IMR-90 (cell line): Measurements from ENCODE around the gene WNT2B. TPM values are rescaled to one million over a fixed set of nuclear protein-coding genes. Genes with fewer than 3 reads are reported as not detected.

ENCODE experiments used
- ATAC-seq: fragments of 200-7000 bp; cut with Tn5 transposase; 2 replicates; pipeline ENCODE4 v1.9.1; 2020; ENCODE audit warnings: low read depth, mild to moderate bottlenecking, moderate library complexity
- BruUV-seq: library from RNA; stranded (reverse); fragments of 400-500 nt; replicated peaks from 2 replicates; lab custom pipeline; 2021; lab: Mats Ljungman, UMichigan
- CTCF ChIA-PET: fragments of 300-600 bp; formaldehyde crosslinking; extraction: SDS; loops from one replicate; lab custom pipeline; 2021; ENCODE audit warnings: antibody characterized with exemption; lab: Yijun Ruan, JAX
- POLR2A ChIA-PET: fragments of 300-600 bp; sonication (Branson Sonifier 250); formaldehyde crosslinking; loops from one replicate; lab custom pipeline; 2022; ENCODE audit warnings: antibody characterized with exemption; ENCODE audit not compliant: unreplicated experiment; lab: Charles Lee
- DNase-seq: peaks from one replicate; pipeline ENCODE4 v3.0.0; 2013
- H2AFZ ChIP-seq: replicated peaks from 2 replicates; pipeline ENCODE3; 2013; ENCODE audit warnings: low read length, mild to moderate bottlenecking; ENCODE audit not compliant: poor library complexity
- H2AK5ac ChIP-seq: 2 replicates; pipeline ENCODE4 v1.6.1; 2013; ENCODE audit warnings: low read depth, low read length, inconsistent platforms
- H2AK9ac ChIP-seq: replicated peaks from 2 replicates; pipeline ENCODE3; 2013; ENCODE audit warnings: mild to moderate bottlenecking, low read depth, low read length, moderate library complexity; ENCODE audit not compliant: poor library complexity
- H2BK120ac ChIP-seq: 2 replicates; pipeline ENCODE4 v1.6.1; 2013; ENCODE audit warnings: low read depth, low read length, inconsistent platforms
- H2BK15ac ChIP-seq: 3 replicates; pipeline ENCODE4 v1.6.1; 2013; ENCODE audit warnings: low read depth, low read length, inconsistent platforms
- H2BK20ac ChIP-seq: 2 replicates; pipeline ENCODE4 v1.6.1; 2013; ENCODE audit warnings: low read depth, mild to moderate bottlenecking, inconsistent platforms, low read length, moderate library complexity
- H2BK5ac ChIP-seq: 2 replicates; pipeline ENCODE4 v1.6.1; 2013; ENCODE audit warnings: mild to moderate bottlenecking, low read depth, low read length, inconsistent platforms; ENCODE audit not compliant: poor library complexity, severe bottlenecking
- H3K14ac ChIP-seq: replicated peaks from 2 replicates; pipeline ENCODE4 v1.6.1; 2013; ENCODE audit warnings: low read depth, low read length, inconsistent platforms
- H3K18ac ChIP-seq: 2 replicates; pipeline ENCODE4 v1.6.1; 2013; ENCODE audit warnings: low read depth, low read length, control low read depth
- H3K23ac ChIP-seq: 2 replicates; pipeline ENCODE4 v1.6.1; 2013; ENCODE audit warnings: low read depth, low read length, inconsistent platforms
- H3K27ac ChIP-seq: 2 replicates; pipeline ENCODE4 v1.5.1; 2013; ENCODE audit warnings: mild to moderate bottlenecking, control low read depth, low read length; ENCODE audit not compliant: insufficient read depth
- H3K27me3 ChIP-seq: 2 replicates; pipeline ENCODE4 v1.6.1; 2013; ENCODE audit warnings: low read length; ENCODE audit not compliant: control insufficient read depth, insufficient read depth
- H3K36me3 ChIP-seq: 2 replicates; pipeline ENCODE4 v1.6.1; 2013; ENCODE audit warnings: low read length, mixed read lengths; ENCODE audit not compliant: control insufficient read depth, insufficient read depth
- H3K4ac ChIP-seq: 2 replicates; pipeline ENCODE4 v1.6.1; 2013; ENCODE audit warnings: low read depth, low read length, inconsistent platforms
- H3K4me1 ChIP-seq: 2 replicates; pipeline ENCODE4 v1.6.1; 2013; ENCODE audit warnings: low read length, mixed read lengths; ENCODE audit not compliant: control insufficient read depth, insufficient read depth
- H3K4me2 ChIP-seq: 2 replicates; pipeline ENCODE4 v1.6.1; 2013; ENCODE audit warnings: low read depth, mild to moderate bottlenecking, control low read depth, low read length, moderate library complexity
- H3K4me3 ChIP-seq: 2 replicates; pipeline ENCODE4 v1.5.1; 2013; ENCODE audit warnings: low read depth, mild to moderate bottlenecking, control low read depth, low read length, moderate library complexity; ENCODE audit not compliant: insufficient read depth
- H3K56ac ChIP-seq: 2 replicates; pipeline ENCODE4 v1.6.1; 2013; ENCODE audit warnings: low read length, inconsistent platforms; ENCODE audit not compliant: insufficient read depth; ENCODE audit errors: extremely low read depth
- H3K79me1 ChIP-seq, 2 experiments: 2 replicates each; pipeline ENCODE4 v1.6.1; 2013; ENCODE audit warnings: low read length in 2 of 2, inconsistent platforms in 1 of 2, low read depth in 1 of 2
- H3K9ac ChIP-seq: 2 replicates; pipeline ENCODE4 v1.6.1; 2013; ENCODE audit warnings: low read depth, low read length, control low read depth
- H3K9me1 ChIP-seq: 2 replicates; pipeline ENCODE4 v1.6.1; 2013; ENCODE audit warnings: low read length, inconsistent platforms; ENCODE audit not compliant: insufficient read depth
- H3K9me3 ChIP-seq: 2 replicates; pipeline ENCODE4 v1.6.1; 2013; ENCODE audit warnings: low read length; ENCODE audit not compliant: control insufficient read depth, insufficient read depth
- H4K20me1 ChIP-seq: 2 replicates; pipeline ENCODE4 v1.6.1; 2013; ENCODE audit warnings: low read length, inconsistent platforms; ENCODE audit not compliant: insufficient read depth
- H4K5ac ChIP-seq: 2 replicates; pipeline ENCODE4 v1.6.1; 2013; ENCODE audit warnings: mild to moderate bottlenecking, low read depth, low read length, control low read depth
- H4K8ac ChIP-seq, 2 experiments: 2 replicates each; pipeline ENCODE4 v1.6.1; 2013; ENCODE audit warnings: low read depth in 2 of 2, low read length in 2 of 2, control low read depth in 1 of 2, inconsistent platforms in 1 of 2
- H4K91ac ChIP-seq: 2 replicates; pipeline ENCODE4 v1.6.1; 2013; ENCODE audit warnings: low read depth, low read length, inconsistent platforms; ENCODE audit not compliant: insufficient read depth
- BHLHE40 ChIP-seq: fragments of 150-350 bp; IDR thresholded peaks from 2 replicates; pipeline ENCODE4 v1.6.1; 2016; ENCODE audit warnings: mild to moderate bottlenecking, low read depth, low read length
- CHD1 ChIP-seq: IDR thresholded peaks from 2 replicates; pipeline ENCODE4 v1.6.1; 2012; ENCODE audit warnings: low read depth, low read length, improper control_type of control experiment
- FOS ChIP-seq: fragments of 150-350 bp; IDR thresholded peaks from 2 replicates; pipeline ENCODE4 v1.6.1; 2016; ENCODE audit warnings: low read depth, low read length
- MAFK ChIP-seq: IDR thresholded peaks from 2 replicates; pipeline ENCODE4 v1.6.1; 2012; ENCODE audit warnings: low read depth, low read length, improper control_type of control experiment
- MAZ ChIP-seq: IDR thresholded peaks from 2 replicates; pipeline ENCODE4 v1.6.1; 2012; ENCODE audit warnings: low read depth, mild to moderate bottlenecking, low read length, improper control_type of control experiment, moderate library complexity, borderline replicate concordance
- POLR2A ChIP-seq: IDR thresholded peaks from 2 replicates; pipeline ENCODE4 v1.6.1; 2012; ENCODE audit warnings: mild to moderate bottlenecking, low read depth, low read length
- RAD21 ChIP-seq: IDR thresholded peaks from 2 replicates; pipeline ENCODE4 v1.6.1; 2012; ENCODE audit warnings: low read length, improper control_type of control experiment
- RCOR1 ChIP-seq: IDR thresholded peaks from 2 replicates; pipeline ENCODE4 v1.6.1; 2012; ENCODE audit warnings: mild to moderate bottlenecking, low read length, improper control_type of control experiment; ENCODE audit not compliant: insufficient replicate concordance
- RFX5 ChIP-seq: IDR thresholded peaks from 2 replicates; pipeline ENCODE4 v1.8.0; 2012; ENCODE audit warnings: low read depth, mild to moderate bottlenecking, low read length, moderate library complexity
- SMC3 ChIP-seq: fragments of 150-350 bp; IDR thresholded peaks from 2 replicates; pipeline ENCODE4 v1.6.1; 2016; ENCODE audit warnings: low read depth, mild to moderate bottlenecking, antibody characterized with exemption, low read length, moderate library complexity
- WGBS, 2 experiments: methylation state at CpG; one replicate each; pipeline versions ENCODE4 v1.1.5 to v1.1.7; 2013; ENCODE audit warnings: missing lambda C conversion rate in 2 of 2; ENCODE audit not compliant: insufficient read length in 1 of 2; ENCODE audit errors: extremely low coverage in 2 of 2; 5-methylcytosine and 5-hydroxymethylcytosine counted together
- dilution Hi-C: fragments of 300-500 bp; cut with HindIII; formaldehyde crosslinking; loops from one replicate; pipeline ENCODE4 v1.14.3; 2018; ENCODE audit warnings: low sequenced_read_pairs; ENCODE audit not compliant: unreplicated experiment
- in situ Hi-C: fragments of 300-500 bp; cut with MboI; formaldehyde crosslinking; loops from 3 replicates; pipeline ENCODE4 v1.14.3; 2019; ENCODE audit warnings: low sequenced_read_pairs, inconsistent platforms, mixed read lengths
- intact Hi-C: fragments of 100-400 bp; cut with micrococcal nuclease; formaldehyde crosslinking; loops from 2 replicates; pipeline ENCODE4 v1.10.0; 2022
- polyA plus RNA-seq, 3 experiments: library from polyadenylated mRNA; depleted of rRNA; stranded (reverse); fragments of >200 nt; gene quantifications; 2 replicates each; pipeline ENCODE4 v1.2.3, GENCODE V29; 2012; ENCODE audit warnings: low replicate concordance in 1 of 3
- total RNA-seq: library from RNA; depleted of rRNA; stranded (reverse); fragments of >200 nt; gene quantifications from 2 replicates; pipeline ENCODE4 v1.2.3, GENCODE V29; 2012
- TF ChIP-seq, protein P1 (sequence below): fragments of 150-350 bp; IDR thresholded peaks from 2 replicates; pipeline ENCODE4 v1.6.1; 2016; ENCODE audit warnings: low read depth, mild to moderate bottlenecking, low read length, moderate library complexity, borderline replicate concordance
- TF ChIP-seq, protein P2 (sequence below): fragments of 150-350 bp; IDR thresholded peaks from 2 replicates; pipeline ENCODE4 v1.6.1; 2017; ENCODE audit warnings: mild to moderate bottlenecking, antibody characterized with exemption, low read length, low read depth

Gene WNT2B
- total and polyA plus RNA-seq, 2 of the 4 experiments (the other 2 are of a cell fraction) = 0.50 to 0.54 TPM

- TF ChIP-seq MAFK = no peak
- peak; percentile 77 for TF ChIP-seq RAD21
- no peak for TF ChIP-seq CHD1
- no peak for TF ChIP-seq RFX5
These were observed 6.7 kb upstream of the WNT2B start (continued) for GRCh38 chr1:112501810-112502641.

- no peak overlapping the region for H2BK5ac ChIP-seq
- BruUV-seq = no TSS peak
- no peak overlapping the region for H4K91ac ChIP-seq
- no peak overlapping the region for H2BK15ac ChIP-seq
- ChIA-PET CTCF (interaction anchor here (0.8 to 2.4 kb wide), 9 partner anchors 12 to 172 kb away, joined by 3 to 18 read pairs (median 4); partner anchors contain the start of gene MOV10), POLR2A (interaction anchor here (1.1 kb wide), 1 partner anchor 9 kb away, joined by 3 read pairs; no protein-coding TSS in a partner anchor)
- peaks cover 30% of the 10 kb centered on the region for H3K27me3 ChIP-seq
- no peak overlapping the region for H3K4me2 ChIP-seq
- no peak overlapping the region for H3K9ac ChIP-seq
- no peak overlapping the region for H3K23ac ChIP-seq
- dilution Hi-C loops (no loop called here), in situ Hi-C loops (loop anchor here (5.0 to 10.0 kb wide), 2 partner anchors 114 to 202 kb away; partner anchors contain the start of genes CAPZA1, RHOC and ST7L), intact Hi-C loops (loop anchor here (1.0 to 2.0 kb wide), 2 partner anchors 42 to 111 kb away; no protein-coding TSS in a partner anchor)
- H4K5ac ChIP-seq = no peak overlapping the region
- peaks cover 8% of the 10 kb centered on the region; the same call in 1 of the 2 replicates for H3K4me1 ChIP-seq
- H3K9me1 ChIP-seq = no peaks in the 10 kb centered on the region
- no peaks in the 10 kb centered on the region for H3K36me3 ChIP-seq
- no peak overlapping the region for H2BK20ac ChIP-seq
- ATAC-seq = no peak
- H3K9me3 ChIP-seq = no peaks in the 10 kb centered on the region
- H4K8ac ChIP-seq = no peak overlapping the region
- no peak overlapping the region for H3K4ac ChIP-seq
- H4K20me1 ChIP-seq = no peaks in the 10 kb centered on the region
- H3K27ac ChIP-seq = no peak overlapping the region
- no peak overlapping the region for H3K18ac ChIP-seq
- H3K79me1 ChIP-seq = no peaks in the 10 kb centered on the region
- H3K4me3 ChIP-seq = no peak overlapping the region
- WGBS, 2 experiments = no CpG with 5 or more reads among the region's 2 CpGs
- H2AFZ ChIP-seq = no peak overlapping the region
- H2AK9ac ChIP-seq = no peak overlapping the region
- no peak overlapping the region for H2BK120ac ChIP-seq
- DNase-seq = no peak
- peak overlapping the region; percentile 40; the same call in 1 of the 2 replicates for H2AK5ac ChIP-seq
- no peak overlapping the region for H3K14ac ChIP-seq
- TF ChIP-seq MAZ (no peak), POLR2A (no peak), CHD1 (no peak), FOS (no peak), RCOR1 (no peak), SMC3 (no peak), BHLHE40 (no peak), RAD21 (no peak)
- TF ChIP-seq, protein P1, sequence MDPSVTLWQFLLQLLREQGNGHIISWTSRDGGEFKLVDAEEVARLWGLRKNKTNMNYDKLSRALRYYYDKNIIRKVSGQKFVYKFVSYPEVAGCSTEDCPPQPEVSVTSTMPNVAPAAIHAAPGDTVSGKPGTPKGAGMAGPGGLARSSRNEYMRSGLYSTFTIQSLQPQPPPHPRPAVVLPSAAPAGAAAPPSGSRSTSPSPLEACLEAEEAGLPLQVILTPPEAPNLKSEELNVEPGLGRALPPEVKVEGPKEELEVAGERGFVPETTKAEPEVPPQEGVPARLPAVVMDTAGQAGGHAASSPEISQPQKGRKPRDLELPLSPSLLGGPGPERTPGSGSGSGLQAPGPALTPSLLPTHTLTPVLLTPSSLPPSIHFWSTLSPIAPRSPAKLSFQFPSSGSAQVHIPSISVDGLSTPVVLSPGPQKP = no peak
- TF ChIP-seq, protein P2, sequence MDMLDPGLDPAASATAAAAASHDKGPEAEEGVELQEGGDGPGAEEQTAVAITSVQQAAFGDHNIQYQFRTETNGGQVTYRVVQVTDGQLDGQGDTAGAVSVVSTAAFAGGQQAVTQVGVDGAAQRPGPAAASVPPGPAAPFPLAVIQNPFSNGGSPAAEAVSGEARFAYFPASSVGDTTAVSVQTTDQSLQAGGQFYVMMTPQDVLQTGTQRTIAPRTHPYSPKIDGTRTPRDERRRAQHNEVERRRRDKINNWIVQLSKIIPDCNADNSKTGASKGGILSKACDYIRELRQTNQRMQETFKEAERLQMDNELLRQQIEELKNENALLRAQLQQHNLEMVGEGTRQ = no peak
- H3K56ac ChIP-seq = no peak overlapping the region
These were observed 5.9 kb upstream of the WNT2B start for GRCh38 chr1:112502826-112503225.
